ENCODE measurements around the gene SRP68.
A peak's percentile ranks its signal among the peaks of the same experiment; 100 is the strongest.

SRP68 gene

GRCh38 chr17:76051561-76051960 is 20.8 kb downstream of the SRP68 start:
- Histone ChIP-seq H2AK5ac (ENCODE audit: low read length) (no peak overlapping the region), H4K5ac (ENCODE audit: low read length) (no peak overlapping the region), H3K79me1 (ENCODE audit: low read length) (peaks cover 1% of the 10 kb centered on the region), H3K56ac (ENCODE audit: low read length) (no peak overlapping the region), H4K8ac (ENCODE audit: low read depth, low read length) (no peak overlapping the region), H3K79me2 (ENCODE audit: control insufficient read depth, insufficient read depth, low read length) (no peaks in the 10 kb centered on the region), H3K27ac (ENCODE audit: low read depth, low read length) (no peak overlapping the region), H2BK120ac (ENCODE audit: low read depth, low read length) (no peak overlapping the region), H3K36me3 (ENCODE audit: control insufficient read depth, insufficient read depth, low read length) (peaks cover 18% of the 10 kb centered on the region), H3K9ac (ENCODE audit: low read length) (no peak overlapping the region), H3K4me1 (ENCODE audit: control insufficient read depth, low read depth, low read length) (no peaks in the 10 kb centered on the region), H3K4ac (ENCODE audit: low read depth, low read length) (no peak overlapping the region), H3K23ac (ENCODE audit: low read length) (no peak overlapping the region), H3K4me2 (ENCODE audit: low read length) (no peak overlapping the region), H3K4me3 (ENCODE audit: low read length) (no peak overlapping the region), H3K18ac (ENCODE audit: low read length) (no peak overlapping the region), H2BK5ac (ENCODE audit: low read length) (no peak overlapping the region), H3K27me3 (ENCODE audit: insufficient read depth, low read length, poor library complexity) (no peaks in the 10 kb centered on the region), H2BK15ac (replicated peaks; ENCODE audit: low read depth) (no peak overlapping the region)
- DNase-seq = no peak
- no CpG with 5 or more reads among the region's 6 CpGs for WGBS (ENCODE audit: extremely low coverage, insufficient coverage, low lambda C conversion rate)

GRCh38 chr17:76050538-76051467 is 21.5 kb downstream of the SRP68 start:
- no peak overlapping the region for H2AK5ac ChIP-seq (ENCODE audit: low read length)
- peaks cover 1% of the 10 kb centered on the region for H3K79me1 ChIP-seq (ENCODE audit: low read length)
- no peak overlapping the region for H3K4me2 ChIP-seq (ENCODE audit: low read length)
- H3K79me2 ChIP-seq (ENCODE audit: control insufficient read depth, insufficient read depth, low read length) = no peaks in the 10 kb centered on the region
- H3K27me3 ChIP-seq (ENCODE audit: insufficient read depth, low read length, poor library complexity) = no peaks in the 10 kb centered on the region
- H2BK5ac ChIP-seq (ENCODE audit: low read length) = no peak overlapping the region
- no peak overlapping the region for H3K4ac ChIP-seq (ENCODE audit: low read depth, low read length)
- no peak overlapping the region for H3K4me3 ChIP-seq (ENCODE audit: low read length)
- no peak overlapping the region for H2BK120ac ChIP-seq (ENCODE audit: low read depth, low read length)
- H3K9ac ChIP-seq (ENCODE audit: low read length) = no peak overlapping the region
- no peak for DNase-seq
- no peaks in the 10 kb centered on the region for H3K4me1 ChIP-seq (ENCODE audit: control insufficient read depth, low read depth, low read length)
- no peak overlapping the region for H3K56ac ChIP-seq (ENCODE audit: low read length)
- H3K36me3 ChIP-seq (ENCODE audit: control insufficient read depth, insufficient read depth, low read length) = peaks cover 18% of the 10 kb centered on the region
- H4K8ac ChIP-seq (ENCODE audit: low read depth, low read length) = no peak overlapping the region
- H3K27ac ChIP-seq (ENCODE audit: low read depth, low read length) = no peak overlapping the region
- no peak overlapping the region for H3K18ac ChIP-seq (ENCODE audit: low read length)
- WGBS (ENCODE audit: extremely low coverage, insufficient coverage, low lambda C conversion rate) = 100% methylated on average over 2 of the region's 11 CpGs
- no peak overlapping the region for H4K5ac ChIP-seq (ENCODE audit: low read length)
- no peak overlapping the region for H3K23ac ChIP-seq (ENCODE audit: low read length)
- H2BK15ac ChIP-seq (replicated peaks; ENCODE audit: low read depth) = no peak overlapping the region

GRCh38 chr17:76049836-76050537 is 22.3 kb downstream of the SRP68 start:
- H2BK15ac ChIP-seq (replicated peaks; ENCODE audit: low read depth) = no peak overlapping the region
- H3K4me1 ChIP-seq (ENCODE audit: control insufficient read depth, low read depth, low read length) = no peaks in the 10 kb centered on the region
- no peak overlapping the region for H2BK5ac ChIP-seq (ENCODE audit: low read length)
- H2AK5ac ChIP-seq (ENCODE audit: low read length) = no peak overlapping the region
- no CpG with 5 or more reads among the region's 15 CpGs for WGBS (ENCODE audit: extremely low coverage, insufficient coverage, low lambda C conversion rate)
- H3K27me3 ChIP-seq (ENCODE audit: insufficient read depth, low read length, poor library complexity) = no peaks in the 10 kb centered on the region
- no peak overlapping the region for H4K8ac ChIP-seq (ENCODE audit: low read depth, low read length)
- H3K23ac ChIP-seq (ENCODE audit: low read length) = no peak overlapping the region
- peaks cover 18% of the 10 kb centered on the region for H3K36me3 ChIP-seq (ENCODE audit: control insufficient read depth, insufficient read depth, low read length)
- H3K79me1 ChIP-seq (ENCODE audit: low read length) = peaks cover 1% of the 10 kb centered on the region
- no peak overlapping the region for H3K9ac ChIP-seq (ENCODE audit: low read length)
- no peak overlapping the region for H3K4ac ChIP-seq (ENCODE audit: low read depth, low read length)
- no peak overlapping the region for H3K18ac ChIP-seq (ENCODE audit: low read length)
- no peak overlapping the region for H3K27ac ChIP-seq (ENCODE audit: low read depth, low read length)
- H2BK120ac ChIP-seq (ENCODE audit: low read depth, low read length) = no peak overlapping the region
- no peak for DNase-seq
- H3K4me3 ChIP-seq (ENCODE audit: low read length) = no peak overlapping the region
- H3K4me2 ChIP-seq (ENCODE audit: low read length) = no peak overlapping the region
- H3K56ac ChIP-seq (ENCODE audit: low read length) = no peak overlapping the region
- no peak overlapping the region for H4K5ac ChIP-seq (ENCODE audit: low read length)
- no peaks in the 10 kb centered on the region for H3K79me2 ChIP-seq (ENCODE audit: control insufficient read depth, insufficient read depth, low read length)

- DNase-seq = no peak
- no peak overlapping the region for H3K4me2 ChIP-seq (ENCODE audit: low read length)
- H3K79me2 ChIP-seq (ENCODE audit: control insufficient read depth, insufficient read depth, low read length) = no peaks in the 10 kb centered on the region
- no peak overlapping the region for H3K18ac ChIP-seq (ENCODE audit: low read length)
- peaks cover 1% of the 10 kb centered on the region for H3K79me1 ChIP-seq (ENCODE audit: low read length)
- H2BK15ac ChIP-seq (replicated peaks; ENCODE audit: low read depth) = no peak overlapping the region
- H3K9ac ChIP-seq (ENCODE audit: low read length) = no peak overlapping the region
- H2BK5ac ChIP-seq (ENCODE audit: low read length) = no peak overlapping the region
- WGBS (ENCODE audit: extremely low coverage, insufficient coverage, low lambda C conversion rate) = no CpG with 5 or more reads among the region's 3 CpGs
- H4K8ac ChIP-seq (ENCODE audit: low read depth, low read length) = no peak overlapping the region
- no peak overlapping the region for H3K56ac ChIP-seq (ENCODE audit: low read length)
- H2BK120ac ChIP-seq (ENCODE audit: low read depth, low read length) = no peak overlapping the region
- no peak overlapping the region for H3K27ac ChIP-seq (ENCODE audit: low read depth, low read length)
- H3K4me3 ChIP-seq (ENCODE audit: low read length) = no peak overlapping the region
- H3K4ac ChIP-seq (ENCODE audit: low read depth, low read length) = no peak overlapping the region
- H3K27me3 ChIP-seq (ENCODE audit: insufficient read depth, low read length, poor library complexity) = no peaks in the 10 kb centered on the region
- no peak overlapping the region for H4K5ac ChIP-seq (ENCODE audit: low read length)
- no peak overlapping the region for H2AK5ac ChIP-seq (ENCODE audit: low read length)
- H3K23ac ChIP-seq (ENCODE audit: low read length) = no peak overlapping the region
- no peaks in the 10 kb centered on the region for H3K4me1 ChIP-seq (ENCODE audit: control insufficient read depth, low read depth, low read length)
- peaks cover 21% of the 10 kb centered on the region for H3K36me3 ChIP-seq (ENCODE audit: control insufficient read depth, insufficient read depth, low read length)
These were observed 23.1 kb downstream of the SRP68 start for GRCh38 chr17:76049239-76049638.

DNA sequence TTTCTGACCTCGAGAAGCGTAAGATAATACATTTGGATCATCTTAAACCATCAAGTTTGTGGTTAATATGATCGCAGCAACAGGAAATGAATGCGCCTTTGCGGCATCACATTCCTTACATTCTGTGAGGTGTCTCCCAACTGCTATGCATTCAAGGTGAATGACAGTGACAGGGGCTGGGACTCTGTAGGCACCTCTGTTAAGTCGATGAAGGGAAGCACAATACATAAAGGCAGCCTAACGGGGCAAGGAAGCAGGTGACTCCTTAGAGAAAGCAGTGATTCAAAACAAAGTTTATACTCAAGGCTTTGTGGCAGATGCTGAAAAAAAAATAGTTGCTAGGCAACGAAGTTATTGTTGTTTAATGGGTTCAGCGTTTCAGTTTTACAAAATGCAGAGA is 23.6 kb downstream of the SRP68 start:
- Histone ChIP-seq H3K4me3 (ENCODE audit: low read length) (no peak overlapping the region), H3K36me3 (ENCODE audit: control insufficient read depth, insufficient read depth, low read length) (peaks cover 22% of the 10 kb centered on the region), H2BK120ac (ENCODE audit: low read depth, low read length) (no peak overlapping the region), H3K4me2 (ENCODE audit: low read length) (no peak overlapping the region), H2BK15ac (replicated peaks; ENCODE audit: low read depth) (no peak overlapping the region), H4K5ac (ENCODE audit: low read length) (no peak overlapping the region), H2BK5ac (ENCODE audit: low read length) (no peak overlapping the region), H3K18ac (ENCODE audit: low read length) (no peak overlapping the region), H3K23ac (ENCODE audit: low read length) (no peak overlapping the region), H3K56ac (ENCODE audit: low read length) (no peak overlapping the region), H3K4me1 (ENCODE audit: control insufficient read depth, low read depth, low read length) (no peaks in the 10 kb centered on the region), H2AK5ac (ENCODE audit: low read length) (no peak overlapping the region), H3K79me2 (ENCODE audit: control insufficient read depth, insufficient read depth, low read length) (no peaks in the 10 kb centered on the region), H3K27ac (ENCODE audit: low read depth, low read length) (no peak overlapping the region), H4K8ac (ENCODE audit: low read depth, low read length) (no peak overlapping the region), H3K4ac (ENCODE audit: low read depth, low read length) (no peak overlapping the region), H3K79me1 (ENCODE audit: low read length) (peaks cover 1% of the 10 kb centered on the region), H3K27me3 (ENCODE audit: insufficient read depth, low read length, poor library complexity) (no peaks in the 10 kb centered on the region), H3K9ac (ENCODE audit: low read length) (no peak overlapping the region)
- WGBS (ENCODE audit: extremely low coverage, insufficient coverage, low lambda C conversion rate) = no CpG with 5 or more reads among the region's 9 CpGs
- DNase-seq = peak; percentile 82
